NT2/D1 (cell line): ENCODE data around the gene PKLR.

Source experiments
- SUZ12 ChIP-seq: IDR thresholded peaks from 2 replicates; pipeline ENCODE4 v1.6.1; 2011; ENCODE audit not compliant: insufficient read length, insufficient read depth; ENCODE audit errors: extremely low read depth
- YY1 ChIP-seq: IDR thresholded peaks from 2 replicates; pipeline ENCODE4 v1.6.1; 2011; ENCODE audit not compliant: insufficient read length, insufficient read depth
- ZNF274 ChIP-seq: IDR thresholded peaks from 2 replicates; pipeline ENCODE4 v1.6.1; 2011; ENCODE audit warnings: mild to moderate bottlenecking, low read depth, low read length

DNA sequence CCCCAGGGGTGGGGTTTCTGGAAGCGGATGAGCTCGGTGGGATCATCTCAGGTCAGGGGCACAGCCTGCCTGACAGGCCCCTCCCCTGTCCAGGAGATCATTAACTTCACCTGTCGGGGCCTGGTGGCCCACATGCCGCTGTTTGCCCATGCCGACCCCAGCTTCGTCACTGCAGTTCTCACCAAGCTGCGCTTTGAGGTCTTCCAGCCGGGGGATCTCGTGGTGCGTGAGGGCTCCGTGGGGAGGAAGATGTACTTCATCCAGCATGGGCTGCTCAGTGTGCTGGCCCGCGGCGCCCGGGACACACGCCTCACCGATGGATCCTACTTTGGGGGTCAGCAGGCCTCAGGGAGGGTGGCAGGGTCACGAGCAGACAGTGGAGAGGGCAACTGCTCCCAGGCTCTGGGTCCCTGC lies 15.6 kb downstream of the PKLR start:
- TF ChIP-seq ZNF274 (no peak), YY1 (no peak), SUZ12 (no peak)
